ENCODE measurements around the gene FAAP20.

DNA sequence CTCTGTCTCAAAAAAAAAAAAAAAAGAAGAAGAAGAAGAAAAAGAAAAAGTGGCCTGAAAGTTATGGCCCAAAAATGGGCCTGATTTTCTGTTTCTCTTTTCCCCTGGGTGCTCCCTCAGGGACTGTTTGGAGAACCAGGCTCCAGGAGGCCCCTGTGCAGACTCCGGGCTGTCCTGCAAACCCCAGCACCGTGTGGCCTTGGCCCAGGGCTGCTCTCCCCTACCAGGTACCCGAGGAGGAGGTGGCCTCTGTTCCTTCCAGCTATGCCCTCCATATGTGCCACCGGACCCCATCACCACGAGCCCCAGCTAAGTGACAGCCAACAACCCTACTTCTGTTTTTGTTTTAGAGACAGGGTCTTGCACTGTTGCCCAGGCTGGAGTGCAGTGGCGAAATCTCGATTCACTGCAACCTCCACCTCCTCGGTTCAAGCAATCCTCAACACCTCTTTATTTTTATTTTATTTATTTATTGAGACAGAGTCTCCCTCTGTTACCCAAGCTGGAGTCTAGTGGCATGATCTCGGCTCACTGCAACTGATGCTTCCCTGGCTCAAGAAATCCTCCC is 7.5 kb upstream of the FAAP20 start:
- TF ChIP-seq EZH2phosphoT487 (IDR thresholded peaks at IDR 0.05; ENCODE audit: low read depth, severe bottlenecking, unreplicated experiment) (no peak), EZH2 (IDR thresholded peaks at IDR 0.05; ENCODE audit: borderline replicate concordance) (no peak)
- TF ChIP-seq, protein P1, sequence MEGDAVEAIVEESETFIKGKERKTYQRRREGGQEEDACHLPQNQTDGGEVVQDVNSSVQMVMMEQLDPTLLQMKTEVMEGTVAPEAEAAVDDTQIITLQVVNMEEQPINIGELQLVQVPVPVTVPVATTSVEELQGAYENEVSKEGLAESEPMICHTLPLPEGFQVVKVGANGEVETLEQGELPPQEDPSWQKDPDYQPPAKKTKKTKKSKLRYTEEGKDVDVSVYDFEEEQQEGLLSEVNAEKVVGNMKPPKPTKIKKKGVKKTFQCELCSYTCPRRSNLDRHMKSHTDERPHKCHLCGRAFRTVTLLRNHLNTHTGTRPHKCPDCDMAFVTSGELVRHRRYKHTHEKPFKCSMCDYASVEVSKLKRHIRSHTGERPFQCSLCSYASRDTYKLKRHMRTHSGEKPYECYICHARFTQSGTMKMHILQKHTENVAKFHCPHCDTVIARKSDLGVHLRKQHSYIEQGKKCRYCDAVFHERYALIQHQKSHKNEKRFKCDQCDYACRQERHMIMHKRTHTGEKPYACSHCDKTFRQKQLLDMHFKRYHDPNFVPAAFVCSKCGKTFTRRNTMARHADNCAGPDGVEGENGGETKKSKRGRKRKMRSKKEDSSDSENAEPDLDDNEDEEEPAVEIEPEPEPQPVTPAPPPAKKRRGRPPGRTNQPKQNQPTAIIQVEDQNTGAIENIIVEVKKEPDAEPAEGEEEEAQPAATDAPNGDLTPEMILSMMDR (IDR thresholded peaks at IDR 0.05; ENCODE audit: poor library complexity), result no peak

All from hepatocyte (in vitro differentiated cells).